Skin epidermis (tissue), 12 donors: Measurements from ENCODE around the gene FLT3.
"Not testable (repeated sequence)": the region's sequence is repeated elsewhere in the genome, so short reads cannot be mapped to it uniquely, and the experiment has no call there.

Experiments
- H3K27ac ChIP-seq, 21 experiments: fragments of 200-600 bp; sonication (generic) in 11 of 21; one replicate each; pipeline ENCODE4 v1.5.0; 2020; ENCODE audit warnings: mild to moderate bottlenecking in 3 of 21, inconsistent platforms in 2 of 21, moderate library complexity in 2 of 21
- H3K4me3 ChIP-seq, 7 experiments: fragments of 200-600 bp; sonication (generic) in 2 of 7; one replicate each; pipeline ENCODE4 v1.5.0; 2020; ENCODE audit warnings: inconsistent platforms in 2 of 7, mild to moderate bottlenecking in 2 of 7, moderate library complexity in 1 of 7

The FLT3 gene

DNA sequence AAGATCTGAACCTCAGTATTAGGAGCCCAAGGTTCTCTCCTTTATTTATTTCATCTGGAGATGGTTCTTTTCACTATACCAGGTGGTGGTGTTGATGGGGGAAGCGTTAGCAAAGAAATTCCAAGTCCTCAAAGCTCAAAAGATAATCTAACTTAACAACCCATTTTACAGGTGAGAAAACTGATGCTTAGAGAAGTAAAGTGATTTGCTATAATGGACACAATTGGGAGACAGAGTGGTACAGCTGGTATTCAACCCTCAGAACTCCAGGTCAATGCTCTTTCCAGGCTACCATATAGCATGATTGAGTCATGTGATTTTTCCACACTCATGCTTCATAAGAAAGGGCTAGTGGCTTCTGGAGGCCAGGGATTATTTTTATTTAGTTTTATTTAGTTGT, 86.9 kb downstream of the FLT3 start:
- H3K27ac ChIP-seq: no peak overlapping the region

GRCh38 chr13:28012896-28013295, 87.5 kb downstream of the FLT3 start:
- H3K27ac ChIP-seq: no peak overlapping the region
- no peak overlapping the region for H3K4me3 ChIP-seq

More for the DNA sequence above, 86.9 kb downstream of the FLT3 start:
- no peak overlapping the region for H3K4me3 ChIP-seq

DNA sequence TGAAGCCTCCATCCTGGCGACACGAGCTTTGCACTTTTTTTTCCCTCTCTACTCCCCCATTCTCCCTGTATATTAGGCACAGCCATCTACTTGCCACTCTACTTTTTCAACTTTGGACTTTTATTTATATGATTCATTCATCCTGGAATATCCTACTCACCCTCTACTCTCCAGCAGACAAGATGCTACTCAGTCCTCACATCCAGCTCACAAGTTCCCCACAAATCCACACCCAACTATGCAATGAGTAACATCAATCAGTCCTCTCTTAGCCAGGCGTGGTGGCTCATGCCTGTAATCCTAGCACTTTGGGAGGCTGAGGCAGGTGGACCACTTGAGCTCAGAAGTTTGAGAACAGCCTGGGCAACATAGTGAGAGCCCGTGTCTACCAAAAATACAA, 88.0 kb downstream of the FLT3 start:
- no peak overlapping the region for H3K4me3 ChIP-seq
- H3K27ac ChIP-seq: no peak overlapping the region

DNA sequence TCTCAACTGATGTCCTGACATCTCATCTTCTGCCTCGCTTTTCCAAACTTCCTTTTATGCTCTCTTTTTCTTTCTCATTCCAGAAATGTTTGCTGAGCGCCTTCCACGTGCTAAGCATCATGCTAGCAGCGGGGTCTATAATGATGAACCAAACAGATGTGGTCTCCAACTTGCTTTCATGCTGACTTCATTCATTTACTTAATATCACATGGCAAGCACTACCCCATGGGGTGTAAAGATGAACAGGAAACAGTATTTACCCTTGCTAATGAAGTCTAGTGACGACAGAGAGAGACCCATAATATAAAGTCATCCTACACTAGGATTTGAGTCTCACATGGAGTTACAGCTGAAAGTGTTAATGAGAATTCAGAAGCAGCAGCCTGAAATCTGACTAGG, 90.3 kb downstream of the FLT3 start:
- H3K4me3 ChIP-seq: no peak overlapping the region
- H3K27ac ChIP-seq: no peak overlapping the region

DNA sequence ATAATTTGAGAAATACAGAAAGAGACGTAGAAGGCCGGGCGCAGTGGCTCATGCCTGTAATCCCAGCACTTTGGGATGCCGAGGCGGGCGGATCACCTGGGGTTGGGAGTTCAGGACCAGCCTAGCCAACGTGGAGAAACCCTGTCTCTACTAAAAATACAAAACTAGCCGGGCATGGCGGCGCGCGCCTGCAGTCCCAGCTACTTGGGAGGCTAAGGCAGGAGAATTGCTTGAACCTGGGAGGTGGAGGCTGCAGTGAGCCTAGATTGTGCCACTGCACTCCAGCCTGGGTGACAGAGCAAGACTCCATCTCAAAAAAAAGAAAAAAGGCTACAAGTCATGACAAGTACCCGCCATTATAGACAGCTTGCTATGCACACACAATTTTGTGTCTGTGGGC, 95.4 kb downstream of the FLT3 start:
- H3K27ac ChIP-seq, H3K4me3 ChIP-seq: not testable (repeated sequence)

- Histone ChIP-seq H3K4me3 (no peak overlapping the region), H3K27ac (no peak overlapping the region)
Measured at GRCh38 chr13:28002886-28003698, 97.3 kb downstream of the FLT3 start.

GRCh38 chr13:28001837-28002473, 98.4 kb downstream of the FLT3 start:
- H3K27ac ChIP-seq: no peak overlapping the region
- no peak overlapping the region for H3K4me3 ChIP-seq

- Histone ChIP-seq H3K27ac (no peak overlapping the region), H3K4me3 (no peak overlapping the region)
Measured at GRCh38 chr13:28001049-28001448, 99.3 kb downstream of the FLT3 start.

GRCh38 chr13:28000567-28000966, 99.8 kb downstream of the FLT3 start:
- Histone ChIP-seq H3K27ac (no peak overlapping the region), H3K4me3 (no peak overlapping the region)

- Histone ChIP-seq H3K27ac (no peak overlapping the region), H3K4me3 (no peak overlapping the region)
Measured at GRCh38 chr13:27997904-27998522, 102.4 kb downstream of the FLT3 start.

- Histone ChIP-seq H3K27ac (no peak overlapping the region), H3K4me3 (no peak overlapping the region)
Measured at GRCh38 chr13:27991881-27992280, 108.5 kb downstream of the FLT3 start.

GRCh38 chr13:27988520-27988919, 111.9 kb downstream of the FLT3 start, which contains the start of gene URAD:
TSS of gene URAD (minus strand) at chr13:27988693. CDS start at chr13:27988637, 56 bp downstream.
- H3K4me3 ChIP-seq: no peak within 1 kb of the TSS

DNA sequence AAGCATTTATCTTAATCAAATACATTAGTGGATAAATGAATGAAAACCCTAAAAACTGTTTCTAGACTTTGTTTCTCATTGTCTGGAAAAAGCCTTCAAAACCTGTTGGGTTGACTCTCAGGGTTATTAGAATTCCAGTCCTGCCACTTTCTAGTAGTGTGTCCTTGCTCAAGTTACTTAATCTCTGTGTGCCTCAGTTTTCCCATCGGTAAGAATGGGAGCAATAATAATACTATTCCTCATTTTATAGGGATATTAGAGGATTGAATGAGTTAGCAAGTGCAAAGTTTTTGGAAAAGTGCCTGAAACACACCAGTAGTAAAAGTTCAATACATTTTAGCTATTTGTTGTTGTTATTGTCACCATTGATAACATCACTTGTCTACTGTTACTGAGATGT, 114.8 kb downstream of the FLT3 start:
- Histone ChIP-seq H3K4me3 (no peak overlapping the region), H3K27ac (no peak overlapping the region)

More at GRCh38 chr13:27988520-27988919, 111.9 kb downstream of the FLT3 start, which contains the start of gene URAD:
- H3K27ac ChIP-seq: no peak within 1 kb of the TSS

DNA sequence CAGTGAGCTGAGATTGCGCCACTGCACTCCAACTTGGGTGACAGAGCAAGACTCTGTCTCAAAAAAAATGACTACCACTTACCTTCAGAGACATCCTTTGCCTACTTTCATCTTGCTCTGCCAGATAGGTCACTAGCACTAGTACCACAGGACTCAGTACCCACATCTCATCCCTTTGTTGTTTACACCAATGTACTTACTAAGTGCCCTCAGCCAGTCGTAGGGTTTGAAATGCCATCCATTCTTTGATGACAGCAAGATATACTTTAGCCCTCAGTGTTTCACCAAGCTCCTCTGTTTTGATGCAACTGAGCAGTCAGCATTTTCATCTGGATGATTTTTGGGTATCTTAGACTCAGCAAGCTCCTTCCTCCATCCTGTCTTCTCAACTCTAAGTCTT, 118.0 kb downstream of the FLT3 start:
- Histone ChIP-seq H3K27ac (no peak overlapping the region), H3K4me3 (no peak overlapping the region)

- H3K4me3 ChIP-seq: no peak overlapping the region
Measured at GRCh38 chr13:27981006-27981708, 119.2 kb downstream of the FLT3 start.

DNA sequence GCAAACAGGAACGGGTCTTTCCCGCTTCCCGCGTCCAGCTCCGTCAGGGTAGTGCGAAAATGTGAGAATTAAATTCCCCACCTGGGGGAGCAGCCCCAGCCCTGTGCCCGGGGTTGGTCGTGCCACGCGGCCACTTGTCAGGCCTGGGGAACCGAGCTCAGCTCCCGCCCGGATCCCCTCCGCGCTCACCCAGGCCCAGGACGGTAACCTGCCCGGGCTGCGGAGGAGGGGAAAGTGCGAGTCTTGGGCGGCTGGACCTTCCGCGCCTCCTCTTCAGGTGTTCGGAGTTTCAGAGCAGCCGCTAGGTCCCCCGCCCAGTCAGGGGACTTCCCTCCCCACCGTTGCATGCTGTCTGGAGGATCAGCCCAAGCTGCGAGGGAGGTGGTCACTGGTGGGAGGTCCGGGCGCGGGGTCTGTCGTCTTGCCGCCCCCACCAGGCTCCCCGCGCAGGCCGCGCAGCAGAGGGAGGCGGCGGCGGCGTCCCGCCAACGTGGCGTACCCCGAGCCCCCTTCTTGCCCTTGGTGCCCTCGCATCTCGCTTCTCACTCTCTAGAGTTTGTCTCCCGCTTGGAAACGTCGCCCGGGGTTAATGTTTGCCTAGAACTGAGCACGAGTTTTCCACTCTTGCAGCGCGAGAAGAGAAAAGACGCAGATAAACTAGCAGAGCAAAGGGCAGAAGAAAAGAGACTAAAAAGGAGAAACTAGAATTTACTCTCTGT, 119.9 kb downstream of the FLT3 start:
- H3K4me3 ChIP-seq: no peak overlapping the region
- no peak overlapping the region for H3K27ac ChIP-seq

More at GRCh38 chr13:27981006-27981708, 119.2 kb downstream of the FLT3 start:
- H3K27ac ChIP-seq: no peak overlapping the region

- no peak overlapping the region for H3K4me3 ChIP-seq
- H3K27ac ChIP-seq: no peak overlapping the region
Measured at GRCh38 chr13:27979765-27980279, 120.6 kb downstream of the FLT3 start.

DNA sequence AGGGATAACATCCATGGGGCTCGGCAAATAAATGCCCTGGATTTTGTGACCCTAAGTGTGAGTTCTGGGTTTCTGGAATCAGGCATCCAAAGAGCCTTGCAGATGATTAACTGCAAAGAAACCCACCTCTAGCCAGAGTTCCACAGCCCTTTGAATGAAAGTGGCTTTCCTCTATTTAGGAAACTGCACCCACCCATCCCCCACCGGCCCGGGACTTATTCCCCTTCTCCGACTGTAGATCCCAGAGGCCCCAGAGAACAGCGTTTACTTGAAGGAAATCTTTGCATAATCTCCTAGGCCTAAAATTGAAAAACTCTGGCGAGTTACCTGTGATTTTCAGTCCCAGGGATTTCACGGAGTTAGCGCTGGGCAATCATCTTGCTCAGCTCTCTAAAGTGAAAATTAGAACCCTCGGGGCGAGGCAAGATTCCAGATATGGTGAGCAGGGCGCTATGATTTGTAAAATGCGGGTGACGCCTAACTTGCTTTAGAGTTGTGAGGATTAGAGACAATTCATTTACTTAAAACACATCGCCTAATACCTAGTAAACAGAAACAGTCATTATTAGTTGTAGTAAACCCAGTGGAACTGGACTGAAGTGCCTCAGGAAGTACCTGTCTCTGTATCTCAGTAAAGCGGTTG, 121.3 kb downstream of the FLT3 start:
- no peak overlapping the region for H3K27ac ChIP-seq
- H3K4me3 ChIP-seq: no peak overlapping the region
